Gastrocnemius medialis (tissue), 4 donors: ENCODE measurements around the gene ADH1A. TPM values are rescaled to one million over a fixed set of nuclear protein-coding genes. Genes with fewer than 3 reads are reported as not detected.
"Not testable (repeated sequence)": the region's sequence is repeated elsewhere in the genome, so short reads cannot be mapped to it uniquely, and the experiment has no call there.

Source experiments
- ATAC-seq, 2 donors: fragments of 150-250 bp; one replicate each; pipeline ENCODE4 v1.9.1; 2016
- DNase-seq, 2 donors: peaks; one replicate each; pipeline ENCODE4 v3.0.0-alpha.2; 2019
- H3K27ac ChIP-seq, 4 donors: fragments of 200-600 bp; sonication (generic); 1 replicate in 1 of 4; 2 replicates in 3 of 4; pipeline ENCODE4 v1.5.1; 2016 to 2018; ENCODE audit warnings: mild to moderate bottlenecking in 2 of 4, moderate library complexity in 1 of 4
- H3K27me3 ChIP-seq, 3 donors: fragments of 200-600 bp; sonication (generic) in 2 of 3; 1 replicate in 1 of 3; 2 replicates in 2 of 3; pipeline versions ENCODE4 v1.5.1 to v1.6.0; 2016 to 2019; ENCODE audit warnings: mild to moderate bottlenecking in 1 of 3, moderate library complexity in 1 of 3
- H3K36me3 ChIP-seq, 2 donors: fragments of 200-600 bp; sonication (generic) in 1 of 2; one replicate each; pipeline ENCODE4 v1.5.1; 2017 to 2018
- H3K4me1 ChIP-seq, 2 donors: fragments of 200-600 bp; sonication (generic) in 1 of 2; one replicate each; pipeline ENCODE4 v1.5.1; 2016 to 2017; ENCODE audit warnings: mild to moderate bottlenecking in 2 of 2
- H3K4me3 ChIP-seq, 4 donors: fragments of 200-600 bp; sonication (generic) in 3 of 4; 1 replicate in 1 of 4; 2 replicates in 3 of 4; pipeline ENCODE4 v1.5.1; 2016 to 2019; ENCODE audit warnings: mild to moderate bottlenecking in 2 of 4
- H3K9me3 ChIP-seq, 3 donors: fragments of 200-600 bp; sonication (generic) in 2 of 3; 1 replicate in 1 of 3; 2 replicates in 2 of 3; pipeline ENCODE4 v1.5.1; 2016 to 2019
- POLR2A ChIP-seq, 2 donors: fragments of 450-650 bp; IDR thresholded peaks; one replicate each; pipeline ENCODE4 v1.6.1; 2017; ENCODE audit warnings: antibody characterized with exemption in 2 of 2, mild to moderate bottlenecking in 2 of 2, moderate library complexity in 2 of 2
- in situ Hi-C, 4 donors: fragments of 200-750 bp; cut with MboI; loops; one replicate each; pipeline versions ENCODE4 v1.15.0 to v1.8.0; 2017; ENCODE audit warnings: low sequenced_read_pairs in 4 of 4
- intact Hi-C: fragments of 100-400 bp; cut with DNase I; formaldehyde crosslinking; loops from one replicate; pipeline ENCODE4 v1.15.1; 2023; ENCODE audit warnings: low total_unique reads
- total RNA-seq, 4 donors: library from RNA; depleted of rRNA; stranded (reverse); fragments of >200 nt; gene quantifications; one replicate each; pipeline versions ENCODE4 v1.1.0 to v1.2.3, GENCODE V29; 2016
- TF ChIP-seq, protein P1 (sequence below), 5 experiments: fragments of 450-650 bp in 3 of 5; fragments of 200-600 bp in 2 of 5; sonication (generic) in 2 of 5; IDR thresholded peaks in 4 of 5; conservative IDR thresholded peaks in 1 of 5; 1 replicate in 4 of 5; 2 replicates in 1 of 5; pipeline ENCODE4 v1.5.1; 2016 to 2019; ENCODE audit warnings: antibody characterized with exemption in 5 of 5, mild to moderate bottlenecking in 3 of 5, moderate library complexity in 3 of 5

Gene ADH1A
- total RNA-seq, 4 donors from 2014 or later, result 0.33 to 2.0 TPM; not detected in 2

DNA sequence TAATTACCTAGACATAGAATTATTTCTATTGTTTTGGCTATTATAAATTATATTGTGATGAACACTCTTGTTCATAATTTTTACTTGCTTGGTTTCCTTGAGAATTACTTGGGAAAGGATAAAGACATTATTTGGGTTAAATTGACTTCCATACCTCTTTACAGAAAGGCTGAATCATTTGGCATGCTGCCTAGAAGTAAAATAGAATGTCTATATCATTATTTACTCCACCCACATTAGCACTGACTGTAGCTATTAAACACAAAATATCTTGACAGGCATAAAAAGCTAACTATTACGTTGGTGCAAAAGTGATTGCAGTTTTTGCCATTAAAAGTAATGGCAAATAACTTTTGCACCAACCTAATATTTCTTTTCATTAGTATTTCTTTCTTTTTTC lies 42.1 kb downstream of the ADH1A start:
- intact Hi-C loops, result no loop called here
- no peak for ATAC-seq
- H3K36me3 ChIP-seq, result no peaks in the 10 kb centered on the region
- H3K9me3 ChIP-seq, result no peaks in the 10 kb centered on the region
- H3K4me3 ChIP-seq, result no peak overlapping the region
- H3K27me3 ChIP-seq, result no peaks in the 10 kb centered on the region
- DNase-seq, result no peak
- H3K4me1 ChIP-seq, result no peaks in the 10 kb centered on the region
- in situ Hi-C loops, result no loop called here
- no peak overlapping the region for H3K27ac ChIP-seq
- TF ChIP-seq POLR2A (IDR thresholded peaks at IDR 0.05), result no peak
- TF ChIP-seq, protein P1, sequence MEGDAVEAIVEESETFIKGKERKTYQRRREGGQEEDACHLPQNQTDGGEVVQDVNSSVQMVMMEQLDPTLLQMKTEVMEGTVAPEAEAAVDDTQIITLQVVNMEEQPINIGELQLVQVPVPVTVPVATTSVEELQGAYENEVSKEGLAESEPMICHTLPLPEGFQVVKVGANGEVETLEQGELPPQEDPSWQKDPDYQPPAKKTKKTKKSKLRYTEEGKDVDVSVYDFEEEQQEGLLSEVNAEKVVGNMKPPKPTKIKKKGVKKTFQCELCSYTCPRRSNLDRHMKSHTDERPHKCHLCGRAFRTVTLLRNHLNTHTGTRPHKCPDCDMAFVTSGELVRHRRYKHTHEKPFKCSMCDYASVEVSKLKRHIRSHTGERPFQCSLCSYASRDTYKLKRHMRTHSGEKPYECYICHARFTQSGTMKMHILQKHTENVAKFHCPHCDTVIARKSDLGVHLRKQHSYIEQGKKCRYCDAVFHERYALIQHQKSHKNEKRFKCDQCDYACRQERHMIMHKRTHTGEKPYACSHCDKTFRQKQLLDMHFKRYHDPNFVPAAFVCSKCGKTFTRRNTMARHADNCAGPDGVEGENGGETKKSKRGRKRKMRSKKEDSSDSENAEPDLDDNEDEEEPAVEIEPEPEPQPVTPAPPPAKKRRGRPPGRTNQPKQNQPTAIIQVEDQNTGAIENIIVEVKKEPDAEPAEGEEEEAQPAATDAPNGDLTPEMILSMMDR (IDR thresholded peaks at IDR 0.05 in 4 of 5, conservative IDR thresholded peaks at IDR 0.05 in 1 of 5), result no peak

- H3K4me3 ChIP-seq, result no peak overlapping the region
- in situ Hi-C loops, result no loop called here
These were observed 54.8 kb downstream of the ADH1A start for GRCh38 chr4:99235955-99236354.

GRCh38 chr4:99234331-99235010 lies 56.3 kb downstream of the ADH1A start:
- H3K4me1 ChIP-seq, result no peaks in the 10 kb centered on the region
- no peaks in the 10 kb centered on the region for H3K27me3 ChIP-seq
- intact Hi-C loops, result no loop called here
- no peak overlapping the region for H3K27ac ChIP-seq
- no peaks in the 10 kb centered on the region for H3K36me3 ChIP-seq
- no peaks in the 10 kb centered on the region for H3K9me3 ChIP-seq
- ATAC-seq (no peak), DNase-seq (no peak)
- in situ Hi-C loops, result no loop called here
- H3K4me3 ChIP-seq, result no peak overlapping the region
- TF ChIP-seq, protein P1 (IDR thresholded peaks at IDR 0.05 in 4 of 5, conservative IDR thresholded peaks at IDR 0.05 in 1 of 5), result no peak
- no peak for TF ChIP-seq POLR2A (IDR thresholded peaks at IDR 0.05)

More at GRCh38 chr4:99235955-99236354, 54.8 kb downstream of the ADH1A start:
- intact Hi-C loops, result no loop called here
- ATAC-seq (no peak), DNase-seq (no peak)
- TF ChIP-seq POLR2A (IDR thresholded peaks at IDR 0.05), result no peak
- TF ChIP-seq, protein P1 (IDR thresholded peaks at IDR 0.05 in 4 of 5, conservative IDR thresholded peaks at IDR 0.05 in 1 of 5), result no peak
- no peaks in the 10 kb centered on the region for H3K4me1 ChIP-seq
- H3K27me3 ChIP-seq, result no peaks in the 10 kb centered on the region
- H3K9me3 ChIP-seq, result no peaks in the 10 kb centered on the region
- no peaks in the 10 kb centered on the region for H3K36me3 ChIP-seq
- H3K27ac ChIP-seq, result no peak overlapping the region

- in situ Hi-C loops, H3K27ac ChIP-seq, ATAC-seq, H3K36me3 ChIP-seq, H3K27me3 ChIP-seq, DNase-seq, H3K4me3 ChIP-seq, H3K4me1 ChIP-seq, intact Hi-C loops, H3K9me3 ChIP-seq: not testable (repeated sequence)
These were observed 57.4 kb downstream of the ADH1A start for GRCh38 chr4:99233397-99233796.

GRCh38 chr4:99228706-99229105 lies 62.1 kb downstream of the ADH1A start:
- in situ Hi-C loops, ATAC-seq, H3K4me3 ChIP-seq: not testable (repeated sequence)

GRCh38 chr4:99227646-99228045 lies 63.1 kb downstream of the ADH1A start:
- DNase-seq, H3K4me3 ChIP-seq, intact Hi-C loops, ATAC-seq, H3K36me3 ChIP-seq, H3K27ac ChIP-seq, H3K9me3 ChIP-seq, H3K27me3 ChIP-seq, in situ Hi-C loops, H3K4me1 ChIP-seq: not testable (repeated sequence)

More at GRCh38 chr4:99228706-99229105, 62.1 kb downstream of the ADH1A start:
- intact Hi-C loops, H3K4me1 ChIP-seq, DNase-seq, H3K9me3 ChIP-seq, H3K27ac ChIP-seq, H3K27me3 ChIP-seq, H3K36me3 ChIP-seq: not testable (repeated sequence)

Other genes starting within 250 kb of the ADH1A start
- 100 to 1,000 TPM in 1 of 4 donors, 10 to 100 TPM in 3; 55.2 to 101 (median 72.6) TPM for gene ADH5, start 202.2 kb downstream of the ADH1A start, total RNA-seq
- gene ADH4, start 146.7 kb downstream of the ADH1A start, total RNA-seq, result 1 to 10 TPM in 1 of 4 donors, under 1 TPM in 2, not detected in 1; 0.75 to 1.0 (median 1.00) TPM
- gene ADH6, start 71.7 kb downstream of the ADH1A start, total RNA-seq, result under 1 TPM in 2 of 4 donors, not detected in 2; 0.16 to 0.49 TPM
- gene ADH1B, start 30.4 kb upstream of the ADH1A start, total RNA-seq, result 100 to 1,000 TPM in 3 of 4 donors, 10 to 100 TPM in 1; 67.9 to 167 (median 119) TPM
- 10 to 100 TPM; 16.1 to 30.6 (median 26.6) TPM for gene ADH1C, start 61.8 kb upstream of the ADH1A start, total RNA-seq
- not detected for gene ADH7, start 144.4 kb upstream of the ADH1A start, total RNA-seq
- not detected for gene C4orf17, start 220.0 kb upstream of the ADH1A start, total RNA-seq